Suprapubic skin (tissue), 3 donors: ENCODE results near the gene SETD7.

Experiments
- POLR2A ChIP-seq, 2 donors: fragments of 450-650 bp; IDR thresholded peaks; one replicate each; pipeline ENCODE4 v1.6.1; 2017; ENCODE audit warnings: antibody characterized with exemption in 2 of 2, mild to moderate bottlenecking in 2 of 2, moderate library complexity in 2 of 2
- TF ChIP-seq, protein P1 (sequence below), 2 donors: fragments of 200-600 bp in 1 of 2; fragments of 450-650 bp in 1 of 2; sonication (generic) in 1 of 2; IDR thresholded peaks; one replicate each; pipeline ENCODE4 v1.5.1; 2016 to 2019; ENCODE audit warnings: antibody characterized with exemption in 2 of 2, mild to moderate bottlenecking in 1 of 2, moderate library complexity in 1 of 2

- TF ChIP-seq, protein P1, sequence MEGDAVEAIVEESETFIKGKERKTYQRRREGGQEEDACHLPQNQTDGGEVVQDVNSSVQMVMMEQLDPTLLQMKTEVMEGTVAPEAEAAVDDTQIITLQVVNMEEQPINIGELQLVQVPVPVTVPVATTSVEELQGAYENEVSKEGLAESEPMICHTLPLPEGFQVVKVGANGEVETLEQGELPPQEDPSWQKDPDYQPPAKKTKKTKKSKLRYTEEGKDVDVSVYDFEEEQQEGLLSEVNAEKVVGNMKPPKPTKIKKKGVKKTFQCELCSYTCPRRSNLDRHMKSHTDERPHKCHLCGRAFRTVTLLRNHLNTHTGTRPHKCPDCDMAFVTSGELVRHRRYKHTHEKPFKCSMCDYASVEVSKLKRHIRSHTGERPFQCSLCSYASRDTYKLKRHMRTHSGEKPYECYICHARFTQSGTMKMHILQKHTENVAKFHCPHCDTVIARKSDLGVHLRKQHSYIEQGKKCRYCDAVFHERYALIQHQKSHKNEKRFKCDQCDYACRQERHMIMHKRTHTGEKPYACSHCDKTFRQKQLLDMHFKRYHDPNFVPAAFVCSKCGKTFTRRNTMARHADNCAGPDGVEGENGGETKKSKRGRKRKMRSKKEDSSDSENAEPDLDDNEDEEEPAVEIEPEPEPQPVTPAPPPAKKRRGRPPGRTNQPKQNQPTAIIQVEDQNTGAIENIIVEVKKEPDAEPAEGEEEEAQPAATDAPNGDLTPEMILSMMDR (IDR thresholded peaks at IDR 0.05), result no peak
- TF ChIP-seq POLR2A (IDR thresholded peaks at IDR 0.05), result no peak
These were observed 94.9 kb downstream of the SETD7 start for GRCh38 chr4:139461022-139461628.
